Endodermal cell (in vitro differentiated cells): ENCODE measurements around the gene PPP1R14D. TPM values are rescaled to one million over a fixed set of nuclear protein-coding genes. Genes with fewer than 3 reads are reported as not detected.
A peak's percentile ranks its signal among the peaks of the same experiment; 100 is the strongest.

Experiments used
- DNase-seq: peaks from one replicate; pipeline ENCODE4 v3.0.0-alpha.2; 2017
- H3K27ac ChIP-seq: 2 replicates; pipeline ENCODE4 v1.5.1; 2013; ENCODE audit warnings: mild to moderate bottlenecking, low read depth, low read length, moderate library complexity
- H3K27me3 ChIP-seq: 2 replicates; pipeline ENCODE4 v1.6.1; 2013; ENCODE audit warnings: mild to moderate bottlenecking, low read length, moderate library complexity; ENCODE audit not compliant: insufficient read depth, control insufficient read depth, poor library complexity, severe bottlenecking
- H3K36me3 ChIP-seq: 2 replicates; pipeline ENCODE4 v1.7.0; 2013; ENCODE audit warnings: mild to moderate bottlenecking, low read length, moderate library complexity; ENCODE audit not compliant: control insufficient read depth, insufficient read depth
- H3K4me1 ChIP-seq: one replicate; pipeline ENCODE4 v1.7.0; 2013; ENCODE audit warnings: low read length; ENCODE audit not compliant: control insufficient read depth, insufficient read depth
- H3K4me3 ChIP-seq: 2 replicates; pipeline ENCODE4 v1.5.1; 2013; ENCODE audit warnings: mild to moderate bottlenecking, low read length, moderate library complexity
- H3K9ac ChIP-seq: 2 replicates; pipeline ENCODE4 v1.6.1; 2013; ENCODE audit warnings: mild to moderate bottlenecking, low read length, moderate library complexity; ENCODE audit not compliant: poor library complexity, severe bottlenecking; ENCODE audit errors: extremely low read depth
- H3K9me3 ChIP-seq: 2 replicates; pipeline ENCODE4 v1.6.1; 2013; ENCODE audit warnings: mild to moderate bottlenecking, low read length, moderate library complexity; ENCODE audit not compliant: control insufficient read depth
- H3K27ac Mint-ChIP-seq: 2 replicates; pipeline ENCODE4 v1.8.0; 2020; ENCODE audit warnings: mixed read lengths
- H3K27me3 Mint-ChIP-seq: 2 replicates; pipeline ENCODE4 v1.8.0; 2021; ENCODE audit warnings: mild to moderate bottlenecking, mixed read lengths; ENCODE audit not compliant: insufficient read depth
- H3K36me3 Mint-ChIP-seq: 2 replicates; pipeline ENCODE4 v1.8.0; 2020; ENCODE audit warnings: low read depth, mixed read lengths
- H3K4me1 Mint-ChIP-seq: 2 replicates; pipeline ENCODE4 v1.8.0; 2020; ENCODE audit warnings: mixed read lengths
- H3K4me3 Mint-ChIP-seq: 2 replicates; pipeline ENCODE4 v1.8.0; 2020; ENCODE audit warnings: mild to moderate bottlenecking, moderate library complexity, mixed read lengths
- H3K9me3 Mint-ChIP-seq: 2 replicates; pipeline ENCODE4 v1.8.0; 2020; ENCODE audit warnings: mild to moderate bottlenecking, mixed read lengths
- whole genome bisulfite sequencing, 2 experiments: methylation state at CpG; one replicate each; pipeline versions ENCODE4 v1.1.5 to v1.1.7; 2013; ENCODE audit warnings: missing lambda C conversion rate in 2 of 2, mixed read lengths in 1 of 2; ENCODE audit not compliant: insufficient coverage in 1 of 2, insufficient read length in 1 of 2; 5-methylcytosine and 5-hydroxymethylcytosine counted together
- total RNA-seq, 2 donors: library from RNA; stranded (reverse); fragmentation: NEBNext Ultra II Directional in 1 of 2; extraction: Animal tissue kit (Norgen Biotek cat#: 25700) in 1 of 2; gene quantifications; 2 replicates in 1 of 2; 3 replicates in 1 of 2; pipeline ENCODE4 v1.2.1, GENCODE V29; 2021
- TF ChIP-seq, protein P1 (sequence below): fragments of 200-600 bp; sonication (generic); conservative IDR thresholded peaks from 2 replicates; pipeline ENCODE4 v1.5.0; 2021; ENCODE audit warnings: antibody characterized with exemption, mild to moderate bottlenecking

Gene PPP1R14D
- total RNA-seq, 2 donors from 2014 or later: not detected

DNA sequence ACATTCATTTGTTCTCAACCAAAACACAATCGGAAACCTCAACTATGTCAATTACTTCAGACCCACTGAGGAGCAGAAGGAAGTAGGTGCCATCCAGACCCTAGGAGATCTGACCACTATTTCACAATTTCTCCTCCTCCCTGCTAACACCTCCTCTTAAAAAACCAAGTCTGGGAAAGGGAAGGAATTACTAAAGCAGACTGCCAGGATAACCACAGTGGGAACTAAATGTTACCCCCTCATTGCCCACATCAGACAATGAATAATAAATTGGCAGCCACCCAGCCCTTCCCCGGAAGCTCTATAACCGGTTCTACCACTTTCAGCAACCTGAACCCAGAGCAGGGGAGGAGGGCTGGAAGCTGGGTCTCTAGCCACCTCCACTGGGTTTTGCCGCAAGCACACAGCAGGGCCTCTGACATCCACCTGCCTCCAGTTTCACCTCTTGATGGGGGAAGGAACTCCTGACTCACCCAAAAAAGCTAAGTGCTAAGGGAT, 41.1 kb downstream of the PPP1R14D start:
- TF ChIP-seq, protein P1, sequence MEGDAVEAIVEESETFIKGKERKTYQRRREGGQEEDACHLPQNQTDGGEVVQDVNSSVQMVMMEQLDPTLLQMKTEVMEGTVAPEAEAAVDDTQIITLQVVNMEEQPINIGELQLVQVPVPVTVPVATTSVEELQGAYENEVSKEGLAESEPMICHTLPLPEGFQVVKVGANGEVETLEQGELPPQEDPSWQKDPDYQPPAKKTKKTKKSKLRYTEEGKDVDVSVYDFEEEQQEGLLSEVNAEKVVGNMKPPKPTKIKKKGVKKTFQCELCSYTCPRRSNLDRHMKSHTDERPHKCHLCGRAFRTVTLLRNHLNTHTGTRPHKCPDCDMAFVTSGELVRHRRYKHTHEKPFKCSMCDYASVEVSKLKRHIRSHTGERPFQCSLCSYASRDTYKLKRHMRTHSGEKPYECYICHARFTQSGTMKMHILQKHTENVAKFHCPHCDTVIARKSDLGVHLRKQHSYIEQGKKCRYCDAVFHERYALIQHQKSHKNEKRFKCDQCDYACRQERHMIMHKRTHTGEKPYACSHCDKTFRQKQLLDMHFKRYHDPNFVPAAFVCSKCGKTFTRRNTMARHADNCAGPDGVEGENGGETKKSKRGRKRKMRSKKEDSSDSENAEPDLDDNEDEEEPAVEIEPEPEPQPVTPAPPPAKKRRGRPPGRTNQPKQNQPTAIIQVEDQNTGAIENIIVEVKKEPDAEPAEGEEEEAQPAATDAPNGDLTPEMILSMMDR: no peak
- Histone ChIP-seq H3K4me1 (peaks cover 13% of the 10 kb centered on the region), H3K9ac (no peak overlapping the region), H3K27me3 (no peaks in the 10 kb centered on the region), H3K27ac (no peak overlapping the region), H3K4me3 (no peak overlapping the region), H3K9me3 (no peaks in the 10 kb centered on the region), H3K36me3 (peaks cover 3% of the 10 kb centered on the region)
- Mint-ChIP-seq H3K9me3 (no peaks in the 10 kb centered on the region), H3K36me3 (peaks cover 7% of the 10 kb centered on the region), H3K4me3 (no peak overlapping the region), H3K4me1 (peaks cover 42% of the 10 kb centered on the region), H3K27ac (peak overlapping the region; percentile 88), H3K27me3 (no peaks in the 10 kb centered on the region)
- WGBS, 2 experiments: 74 to 80% methylated on average over 2 to 4 of the region's 4 CpGs
- peak; percentile 87 for DNase-seq

DNA sequence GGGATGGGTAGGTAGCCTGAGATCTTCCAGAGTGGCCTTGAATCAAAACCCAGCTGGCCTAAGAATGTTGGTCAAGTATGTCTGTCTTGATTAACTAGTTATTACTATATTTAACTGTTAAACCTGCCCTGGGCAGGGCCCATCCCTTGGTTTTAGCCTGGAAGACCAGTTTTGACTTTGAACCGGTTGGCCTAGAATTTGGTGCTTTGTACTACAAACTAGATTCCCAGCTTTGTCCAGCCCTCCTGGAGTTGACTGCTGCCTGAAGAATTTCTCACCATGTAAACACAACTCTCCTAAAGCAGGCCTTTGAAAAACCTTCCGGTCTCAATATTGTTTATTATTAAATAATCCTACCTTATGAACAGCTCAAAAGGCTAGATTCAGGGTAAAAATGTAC, 42.7 kb downstream of the PPP1R14D start:
- Histone ChIP-seq H3K27ac (no peak overlapping the region), H3K9me3 (no peaks in the 10 kb centered on the region), H3K4me3 (no peak overlapping the region), H3K4me1 (peaks cover 13% of the 10 kb centered on the region), H3K9ac (no peak overlapping the region), H3K27me3 (no peaks in the 10 kb centered on the region), H3K36me3 (no peaks in the 10 kb centered on the region)
- WGBS, 2 experiments: 88 to 95% methylated on average over 1 to 2 of the region's 2 CpGs
- H3K27me3 Mint-ChIP-seq: no peaks in the 10 kb centered on the region
- TF ChIP-seq, protein P1: no peak
- H3K27ac Mint-ChIP-seq: peak overlapping the region; percentile 44
- H3K4me1 Mint-ChIP-seq: peaks cover 42% of the 10 kb centered on the region
- no peaks in the 10 kb centered on the region for H3K36me3 Mint-ChIP-seq
- H3K4me3 Mint-ChIP-seq: no peak overlapping the region
- no peaks in the 10 kb centered on the region for H3K9me3 Mint-ChIP-seq
- no peak for DNase-seq

- Mint-ChIP-seq H3K27ac (peak overlapping the region; percentile 44), H3K4me3 (no peak overlapping the region), H3K27me3 (no peaks in the 10 kb centered on the region), H3K9me3 (no peaks in the 10 kb centered on the region), H3K36me3 (no peaks in the 10 kb centered on the region), H3K4me1 (peaks cover 41% of the 10 kb centered on the region)
- DNase-seq: no peak
- Histone ChIP-seq H3K27me3 (no peaks in the 10 kb centered on the region), H3K4me1 (peaks cover 10% of the 10 kb centered on the region), H3K36me3 (no peaks in the 10 kb centered on the region), H3K4me3 (no peak overlapping the region), H3K9ac (no peak overlapping the region), H3K27ac (no peak overlapping the region), H3K9me3 (no peaks in the 10 kb centered on the region)
- WGBS, 2 experiments: 80 to 82% methylated on average over 1 to 2 of the region's 3 CpGs
- TF ChIP-seq, protein P1: peak; percentile 39
These were observed 43.3 kb downstream of the PPP1R14D start for GRCh38 chr15:40785164-40785563.
